Measurements from ENCODE around the gene MTERF4.

MTERF4 gene

GRCh38 chr2:241068136-241068941 is 33.7 kb downstream of the MTERF4 start:
- no peak for DNase-seq

- no peak for DNase-seq
Observed at GRCh38 chr2:241067501-241068135, 34.5 kb downstream of the MTERF4 start.

- no peak for DNase-seq
Observed at GRCh38 chr2:241066893-241067341, 35.2 kb downstream of the MTERF4 start.

- DNase-seq: no peak
Observed at GRCh38 chr2:241066171-241066892, 35.8 kb downstream of the MTERF4 start.

GRCh38 chr2:241065355-241065803 is 36.7 kb downstream of the MTERF4 start:
- DNase-seq: no peak

- DNase-seq: no peak
Observed at GRCh38 chr2:241064802-241065354, 37.2 kb downstream of the MTERF4 start.

GRCh38 chr2:241064008-241064801 is 37.9 kb downstream of the MTERF4 start:
- DNase-seq: no peak

GRCh38 chr2:241063587-241063986 is 38.5 kb downstream of the MTERF4 start:
- no peak for DNase-seq

- DNase-seq: no peak
Observed at GRCh38 chr2:241063093-241063551, 39.0 kb downstream of the MTERF4 start.

- no peak for DNase-seq
Observed at GRCh38 chr2:241062389-241063092, 39.5 kb downstream of the MTERF4 start.

- no peak for DNase-seq
Observed at GRCh38 chr2:241061275-241061674, 40.8 kb downstream of the MTERF4 start.

- DNase-seq: no peak
Observed at GRCh38 chr2:241053576-241054251, 48.4 kb downstream of the MTERF4 start.

GRCh38 chr2:241052677-241053360 is 49.3 kb downstream of the MTERF4 start:
- no peak for DNase-seq

GRCh38 chr2:241051578-241052487 is 50.3 kb downstream of the MTERF4 start:
- DNase-seq: no peak

GRCh38 chr2:241050624-241051577 is 51.2 kb downstream of the MTERF4 start:
- no peak for DNase-seq

- no peak for DNase-seq
Observed at GRCh38 chr2:241049739-241050623, 52.1 kb downstream of the MTERF4 start.

GRCh38 chr2:241048949-241049343 is 53.1 kb downstream of the MTERF4 start:
- no peak for DNase-seq
